Hematopoietic multipotent progenitor cell treated with erythropoietin and hydrocortisone succinate and interleukin-3 and kit ligand, for 17 days (in vitro differentiated cells): Measurements from ENCODE around the gene ACAD8.
A peak's percentile ranks its signal among the peaks of the same experiment; 100 is the strongest.

Source experiments
- DNase-seq: peaks from one replicate; pipeline ENCODE4 v3.0.0-alpha.2; 2015; ENCODE audit warnings: low spot score

The ACAD8 gene

GRCh38 chr11:134253188-134253993 is at the start of gene ACAD8, which contains the start of gene THYN1:
ACAD8 (plus strand) TSS chr11:134253568; CDS start chr11:134253601, 33 bp downstream.
THYN1 (minus strand) TSS chr11:134253352; CDS start chr11:134252882, 470 bp downstream.
- peak; percentile 91 for DNase-seq

- no peak for DNase-seq
These were observed 47.6 kb upstream of the ACAD8 start for GRCh38 chr11:134205729-134206128.

DNA sequence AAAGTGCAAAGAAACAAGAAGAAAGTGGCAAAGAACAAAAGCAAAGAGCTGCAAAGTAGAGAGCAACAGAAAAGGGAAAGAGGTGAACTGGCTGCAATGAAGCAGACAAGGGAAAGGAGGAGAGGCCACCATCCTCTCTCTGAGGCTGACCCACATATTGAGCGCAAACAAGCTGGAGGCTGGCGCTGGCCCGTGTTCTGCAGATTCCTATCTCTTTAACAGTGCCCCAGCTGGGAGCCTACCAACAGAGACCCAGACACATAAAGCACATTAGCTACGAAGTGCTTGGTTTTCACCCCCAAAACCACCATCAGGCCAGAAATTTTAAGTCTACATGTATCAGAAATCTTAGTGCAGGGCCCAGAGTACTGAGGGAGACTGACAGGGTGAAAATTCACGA is 47.2 kb upstream of the ACAD8 start:
- no peak for DNase-seq

- DNase-seq = peak; percentile 55
These were observed 45.7 kb upstream of the ACAD8 start for GRCh38 chr11:134207538-134208239.

GRCh38 chr11:134215836-134216235 is 37.5 kb upstream of the ACAD8 start:
- no peak for DNase-seq

DNA sequence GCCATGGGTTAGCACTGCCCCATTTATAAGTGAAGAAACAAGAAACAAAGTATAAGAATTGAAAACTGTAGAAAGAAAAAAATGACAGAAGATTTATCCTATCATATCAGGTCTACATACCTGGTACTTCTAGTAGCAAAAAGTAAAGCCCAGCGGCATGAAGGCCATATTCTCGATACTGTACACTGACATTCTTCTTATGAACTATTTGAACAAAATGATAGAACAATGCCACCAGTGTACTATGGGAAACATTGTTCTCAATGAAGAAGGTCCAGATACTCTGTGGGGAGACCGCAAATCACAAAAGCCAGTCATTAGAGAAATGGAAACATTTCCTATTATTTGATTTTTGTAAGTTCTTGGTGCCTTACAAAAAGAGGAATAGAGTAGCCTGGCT is 36.6 kb upstream of the ACAD8 start:
- DNase-seq = no peak

DNA sequence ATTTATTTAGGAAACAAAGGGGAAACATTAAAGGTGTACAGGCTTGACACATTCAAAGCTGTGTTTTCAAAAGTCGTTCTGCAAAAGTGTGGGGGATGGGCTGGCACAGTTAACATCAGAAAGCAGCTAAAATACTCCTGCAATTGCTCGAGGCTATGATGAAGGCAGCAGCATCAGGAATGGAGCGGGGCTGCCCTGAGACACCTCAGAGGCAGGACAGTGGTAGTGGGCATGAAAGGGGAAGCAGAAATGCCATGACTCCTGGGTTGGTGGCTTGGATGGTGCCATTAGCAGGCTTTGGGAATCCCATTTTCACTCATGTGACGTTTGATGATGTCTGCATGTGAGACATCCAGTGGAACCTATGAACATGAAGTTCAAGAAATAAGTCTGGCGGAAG is 30.2 kb upstream of the ACAD8 start:
- DNase-seq = no peak

- DNase-seq = peak; percentile 95
These were observed 29.3 kb upstream of the ACAD8 start, which contains the start of the genes NCAPD3 and VPS26B for GRCh38 chr11:134223836-134224709. NCAPD3 (minus strand) TSS chr11:134223967; CDS start chr11:134223926, 41 bp downstream. VPS26B (plus strand) TSS chr11:134224671; CDS start chr11:134225123, 452 bp downstream.

GRCh38 chr11:134224710-134225664 is 28.4 kb upstream of the ACAD8 start:
- DNase-seq = peak; percentile 55

- DNase-seq = no peak
These were observed 26.5 kb upstream of the ACAD8 start for GRCh38 chr11:134226806-134227325.

DNA sequence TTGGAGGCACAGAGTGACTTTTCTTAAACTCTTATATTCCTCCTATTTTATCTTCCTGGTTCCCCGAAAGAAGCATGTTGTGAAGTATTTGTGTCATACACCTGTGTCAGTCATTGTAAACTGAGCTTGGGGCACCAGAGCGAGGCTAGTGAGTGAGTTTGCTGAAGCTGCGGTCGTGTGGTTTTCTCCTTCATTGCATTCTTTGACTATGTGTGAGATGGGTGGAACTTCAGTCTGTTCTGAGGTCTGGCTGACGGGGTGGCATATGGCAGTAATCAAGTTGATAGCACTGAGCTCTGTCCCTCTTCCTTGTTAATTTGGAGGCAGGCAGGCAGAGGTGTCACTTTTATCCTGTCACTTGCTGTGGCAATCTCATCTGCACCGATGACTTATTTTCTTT is 24.7 kb upstream of the ACAD8 start:
- DNase-seq = no peak

- no peak for DNase-seq
These were observed 24.1 kb upstream of the ACAD8 start for GRCh38 chr11:134229126-134229790.

DNA sequence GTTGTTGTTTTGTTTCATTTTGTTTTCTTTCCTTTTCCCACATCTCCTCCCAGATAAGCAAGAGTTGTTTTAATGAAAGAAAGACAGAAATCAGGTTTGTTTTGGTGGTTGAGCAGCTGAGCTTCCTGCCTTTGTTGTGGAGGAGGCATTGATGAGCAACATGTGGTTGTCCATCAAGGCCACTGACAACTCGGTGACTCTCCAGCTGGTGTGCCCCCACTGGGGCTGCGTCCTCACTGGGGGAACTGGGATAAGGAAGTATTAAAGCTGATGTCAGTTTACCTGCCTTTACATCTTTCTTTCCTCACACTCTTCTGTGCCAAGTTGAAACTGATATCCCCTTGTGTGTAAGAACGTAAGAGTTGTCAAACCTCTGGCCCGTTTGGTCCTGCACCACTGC is 23.0 kb upstream of the ACAD8 start:
- no peak for DNase-seq

GRCh38 chr11:134231958-134232659 is 21.3 kb upstream of the ACAD8 start:
- DNase-seq = no peak

GRCh38 chr11:134233729-134234179 is 19.6 kb upstream of the ACAD8 start:
- DNase-seq = peak; percentile 51

- no peak for DNase-seq
These were observed 18.0 kb upstream of the ACAD8 start for GRCh38 chr11:134235399-134235798.

DNA sequence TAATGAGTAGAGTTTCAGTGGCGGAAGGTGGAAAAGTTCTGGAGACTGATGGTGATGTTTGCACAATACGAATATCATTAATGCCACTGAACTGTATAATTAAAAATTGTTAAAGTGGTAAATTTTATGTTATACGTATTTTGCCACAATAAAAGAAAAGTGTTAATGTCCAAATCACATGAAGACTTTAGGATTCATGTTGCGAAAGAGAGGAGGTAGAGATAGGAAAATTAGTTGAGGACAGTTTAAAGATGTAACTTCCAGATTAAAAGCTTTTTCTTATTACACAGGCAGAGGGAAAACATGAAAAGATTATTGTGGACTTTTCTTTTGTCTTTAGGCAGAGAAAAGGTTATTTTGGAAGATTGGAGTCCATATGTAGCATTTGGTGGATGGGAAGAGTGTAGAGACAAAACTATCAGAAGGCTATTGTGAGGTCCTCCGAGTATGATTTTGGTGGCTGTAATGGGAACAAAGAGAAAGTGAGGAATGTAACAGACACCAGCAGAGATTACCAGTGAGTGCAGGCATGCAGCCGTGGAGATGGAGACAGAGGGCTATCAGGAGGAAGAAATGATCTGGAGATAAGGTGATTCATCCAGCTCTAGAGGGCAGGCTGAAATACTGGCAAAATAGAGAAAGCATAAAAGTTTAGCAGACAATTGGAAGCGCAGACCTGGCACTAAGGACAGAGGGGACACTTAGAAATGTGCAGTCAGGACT is 16.4 kb upstream of the ACAD8 start:
- DNase-seq = no peak

- no peak for DNase-seq
These were observed 15.8 kb upstream of the ACAD8 start for GRCh38 chr11:134237557-134237922.

GRCh38 chr11:134238956-134239355 is 14.4 kb upstream of the ACAD8 start:
- no peak for DNase-seq
